HCT116 (cell line): ENCODE results near the gene SNAI1. TPM values are rescaled to one million over a fixed set of nuclear protein-coding genes. Genes with fewer than 3 reads are reported as not detected.

Source experiments
- ATAC-seq: fragments of 200-7000 bp; cut with Tn5 transposase; 2 replicates; pipeline ENCODE4 v1.9.1; 2020; ENCODE audit warnings: mild to moderate bottlenecking, moderate library complexity
- BruUV-seq: library from RNA; stranded (reverse); fragments of 400-500 nt; replicated peaks from 2 replicates; lab custom pipeline; 2021; lab: Mats Ljungman, UMichigan
- CTCF ChIA-PET: fragments of 300-600 bp; sonication (Branson Sonifier 250); formaldehyde crosslinking; loops from one replicate; lab custom pipeline; 2021; ENCODE audit warnings: antibody characterized with exemption; lab: Charles Lee
- POLR2A ChIA-PET: fragments of 300-600, 350-600 bp; sonication (Branson Sonifier 250); formaldehyde crosslinking; loops from one replicate; lab custom pipeline; 2021; ENCODE audit warnings: antibody characterized with exemption; lab: Charles Lee
- RAD21 ChIA-PET, 2 experiments: fragments of 300-600 bp; sonication (Branson Sonifier 250); formaldehyde crosslinking; loops; one replicate each; lab custom pipeline; 2023; ENCODE audit warnings: low total read pairs in 2 of 2; ENCODE audit not compliant: uncharacterized antibody in 2 of 2, unreplicated experiment in 2 of 2, low non-redundant PET in 1 of 2; lab: Charles Lee
- DNase-seq: peaks from one replicate; pipeline ENCODE4 v3.0.0-alpha.2; 2010; ENCODE audit warnings: low read depth, low spot score
- H2AFZ ChIP-seq: fragments of 200-600 bp; shearing (Covaris generic), sonication (generic); 2 replicates; pipeline ENCODE4 v1.6.1; 2017; ENCODE audit warnings: low read depth, mixed run types, mixed read lengths, antibody characterized with exemption, low read length; ENCODE audit not compliant: poor library complexity, severe bottlenecking
- H3K27ac ChIP-seq: 2 replicates; pipeline ENCODE4 v1.5.1; 2012; ENCODE audit warnings: low read depth, low read length
- H3K27me3 ChIP-seq: fragments of 200-600 bp; sonication (generic); 2 replicates; pipeline ENCODE4 v1.6.1; 2016; ENCODE audit warnings: mixed run types, low read length, mixed read lengths; ENCODE audit not compliant: insufficient read depth
- H3K36me3 ChIP-seq, 2 experiments: fragments of 200-500 bp in 1 of 2; fragments of 200-600 bp in 1 of 2; sonication (Bioruptor generic) in 1 of 2; sonication (generic) in 1 of 2; 2 replicates each; pipeline versions ENCODE4 v1.5.1 to v1.6.1; 2014 to 2016; ENCODE audit warnings: low read length in 2 of 2, inconsistent platforms in 1 of 2, mixed read lengths in 1 of 2, mixed run types in 1 of 2; ENCODE audit not compliant: insufficient read depth in 2 of 2, control insufficient read depth in 1 of 2
- H3K4me1 ChIP-seq, 2 experiments: fragments of 200-600 bp in 1 of 2; sonication (generic) in 1 of 2; 2 replicates each; pipeline versions ENCODE4 v1.5.1 to v1.6.1; 2012 to 2017; ENCODE audit warnings: low read length in 2 of 2, inconsistent platforms in 1 of 2, mild to moderate bottlenecking in 1 of 2, mixed read lengths in 1 of 2, mixed run types in 1 of 2, moderate library complexity in 1 of 2; ENCODE audit not compliant: insufficient read depth in 2 of 2, control insufficient read depth in 1 of 2
- H3K4me2 ChIP-seq: fragments of 200-600 bp; sonication (generic); 2 replicates; pipeline ENCODE4 v1.6.1; 2017; ENCODE audit warnings: mixed run types, low read length, mixed read lengths
- H3K4me3 ChIP-seq, 2 experiments: fragments of 200-600 bp in 1 of 2; sonication (generic) in 1 of 2; replicated peaks in 1 of 2; 2 replicates each; pipeline ENCODE4 v1.5.1; 2011 to 2016; ENCODE audit warnings: low read length in 2 of 2, control low read depth in 1 of 2, low read depth in 1 of 2, mild to moderate bottlenecking in 1 of 2, mixed read lengths in 1 of 2, mixed run types in 1 of 2
- H3K79me2 ChIP-seq: fragments of 200-600 bp; sonication (generic); 2 replicates; pipeline ENCODE4 v1.6.1; 2017; ENCODE audit warnings: mild to moderate bottlenecking, mixed run types, low read length, moderate library complexity, mixed read lengths; ENCODE audit not compliant: insufficient read depth
- H3K9ac ChIP-seq: fragments of 200-600 bp; sonication (generic); 2 replicates; pipeline ENCODE4 v1.6.1; 2016; ENCODE audit warnings: low read length, mixed read lengths
- H3K9me2 ChIP-seq: fragments of 200-600 bp; sonication (generic), shearing (Covaris generic); 2 replicates; pipeline ENCODE4 v1.6.1; 2017; ENCODE audit warnings: mixed run types, mild to moderate bottlenecking, moderate library complexity; ENCODE audit not compliant: insufficient read depth
- H3K9me3 ChIP-seq, 2 experiments: fragments of 200-500 bp in 1 of 2; fragments of 200-600 bp in 1 of 2; sonication (Bioruptor generic) in 1 of 2; sonication (generic) in 1 of 2; 2 replicates each; pipeline ENCODE4 v1.6.1; 2014 to 2017; ENCODE audit warnings: low read length in 2 of 2, mixed read lengths in 2 of 2, inconsistent platforms in 1 of 2, low read depth in 1 of 2, mild to moderate bottlenecking in 1 of 2, mixed run types in 1 of 2, moderate library complexity in 1 of 2; ENCODE audit not compliant: control insufficient read depth in 1 of 2, insufficient read depth in 1 of 2
- H4K20me1 ChIP-seq: fragments of 200-600 bp; sonication (generic), shearing (Covaris generic); 2 replicates; pipeline ENCODE4 v1.6.1; 2017; ENCODE audit warnings: mixed run types, mild to moderate bottlenecking, moderate library complexity; ENCODE audit not compliant: insufficient read depth
- ELF1 ChIP-seq: IDR thresholded peaks from 2 replicates; pipeline ENCODE4 v1.6.1; 2012; ENCODE audit warnings: low read depth, borderline replicate concordance
- POLR2A ChIP-seq: IDR thresholded peaks from 2 replicates; pipeline ENCODE4 v1.7.0; 2011; ENCODE audit warnings: borderline replicate concordance; ENCODE audit not compliant: insufficient read depth, insufficient read length; ENCODE audit errors: extremely low read depth
- RAD21 ChIP-seq: IDR thresholded peaks from 2 replicates; pipeline ENCODE4 v1.6.1; 2012; ENCODE audit warnings: low read depth, mild to moderate bottlenecking
- SIN3A ChIP-seq: IDR thresholded peaks from 2 replicates; pipeline ENCODE4 v1.6.1; 2012; ENCODE audit warnings: low read depth
- SP1 ChIP-seq: IDR thresholded peaks from 2 replicates; pipeline ENCODE4 v1.6.1; 2012; ENCODE audit warnings: low read depth
- YY1 ChIP-seq: IDR thresholded peaks from 2 replicates; pipeline ENCODE4 v1.6.1; 2011; ENCODE audit warnings: low read length, low read depth, moderate library complexity, mild to moderate bottlenecking; ENCODE audit not compliant: insufficient replicate concordance; ENCODE audit errors: extremely low read depth
- intact Hi-C: fragments of 100-400 bp; cut with micrococcal nuclease; formaldehyde crosslinking; loops from 2 replicates; pipeline ENCODE4 v1.10.0; 2022
- total RNA-seq: library from RNA; stranded (reverse); gene quantifications from one replicate; pipeline ENCODE4 v1.2.1, GENCODE V29; 2021; ENCODE audit not compliant: unreplicated experiment
- TF ChIP-seq, protein P1 (sequence below): IDR thresholded peaks from 2 replicates; pipeline ENCODE4 v1.6.1; 2012
- TF ChIP-seq, protein P2 (sequence below): IDR thresholded peaks from 2 replicates; pipeline ENCODE4 v1.6.1; 2012
- TF ChIP-seq, protein P3 (sequence below), 3 experiments: fragments of 200-600 bp in 1 of 3; sonication (generic) in 1 of 3; IDR thresholded peaks in 2 of 3; conservative IDR thresholded peaks in 1 of 3; 2 replicates each; pipeline ENCODE4 v1.5.1; 2012 to 2017; ENCODE audit warnings: low read depth in 2 of 3, low read length in 2 of 3, antibody characterized with exemption in 1 of 3, borderline replicate concordance in 1 of 3, control low read depth in 1 of 3, mild to moderate bottlenecking in 1 of 3, mixed read lengths in 1 of 3, mixed run types in 1 of 3, moderate library complexity in 1 of 3; ENCODE audit not compliant: insufficient read depth in 1 of 3
- TF ChIP-seq, protein P4 (sequence below): IDR thresholded peaks from 2 replicates; pipeline ENCODE4 v1.6.1; 2011; ENCODE audit warnings: mild to moderate bottlenecking, low read length, moderate library complexity; ENCODE audit not compliant: insufficient replicate concordance; ENCODE audit errors: extremely low read depth

SNAI1 gene
- total RNA-seq, 1 experiment from 2014 or later = 13.4 TPM

DNA sequence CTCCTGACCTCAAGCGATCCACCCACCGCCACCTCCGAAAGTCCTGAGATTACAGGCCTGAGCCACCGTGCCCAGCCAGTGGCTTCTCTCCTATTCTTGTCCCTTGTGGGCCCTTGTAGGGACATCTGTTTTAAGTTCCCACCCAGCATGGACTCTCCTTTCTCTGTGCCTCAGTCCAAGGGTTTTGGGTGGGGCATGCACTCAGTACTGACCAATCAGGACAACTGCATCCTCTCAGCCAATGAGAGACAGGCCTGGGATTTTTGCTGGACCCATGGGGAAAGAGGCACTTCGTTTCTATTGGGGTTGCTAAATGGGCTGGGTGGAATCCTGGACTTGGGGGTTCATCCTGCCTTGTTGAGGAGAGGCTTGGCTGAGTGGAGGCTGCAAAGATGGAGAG lies 34.4 kb downstream of the SNAI1 start:
- no peaks in the 10 kb centered on the region for H3K79me2 ChIP-seq
- CTCF ChIA-PET = no interaction called here
- H3K9me3 ChIP-seq = no peaks in the 10 kb centered on the region
- ATAC-seq (no peak), DNase-seq (no peak)
- no peak overlapping the region for H3K4me3 ChIP-seq
- peaks cover 0 to 12% of the 10 kb centered on the region in 2 experiments; a peak in 2 of 4 replicates for H3K4me1 ChIP-seq
- no peak overlapping the region for H2AFZ ChIP-seq
- POLR2A ChIA-PET = interaction anchor here (0.6 kb wide), 1 partner anchor 11 kb away, joined by 4 read pairs; no protein-coding TSS in a partner anchor
- no peaks in the 10 kb centered on the region for H4K20me1 ChIP-seq
- H3K9ac ChIP-seq = no peak overlapping the region
- H3K9me2 ChIP-seq = no peaks in the 10 kb centered on the region
- no peak for TF ChIP-seq SP1
- TF ChIP-seq, protein P1, sequence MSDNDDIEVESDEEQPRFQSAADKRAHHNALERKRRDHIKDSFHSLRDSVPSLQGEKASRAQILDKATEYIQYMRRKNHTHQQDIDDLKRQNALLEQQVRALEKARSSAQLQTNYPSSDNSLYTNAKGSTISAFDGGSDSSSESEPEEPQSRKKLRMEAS = no peak
- TF ChIP-seq, protein P2, sequence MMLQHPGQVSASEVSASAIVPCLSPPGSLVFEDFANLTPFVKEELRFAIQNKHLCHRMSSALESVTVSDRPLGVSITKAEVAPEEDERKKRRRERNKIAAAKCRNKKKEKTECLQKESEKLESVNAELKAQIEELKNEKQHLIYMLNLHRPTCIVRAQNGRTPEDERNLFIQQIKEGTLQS = no peak
- TF ChIP-seq ELF1 = no peak
- TF ChIP-seq POLR2A = no peak
- TF ChIP-seq, protein P3, sequence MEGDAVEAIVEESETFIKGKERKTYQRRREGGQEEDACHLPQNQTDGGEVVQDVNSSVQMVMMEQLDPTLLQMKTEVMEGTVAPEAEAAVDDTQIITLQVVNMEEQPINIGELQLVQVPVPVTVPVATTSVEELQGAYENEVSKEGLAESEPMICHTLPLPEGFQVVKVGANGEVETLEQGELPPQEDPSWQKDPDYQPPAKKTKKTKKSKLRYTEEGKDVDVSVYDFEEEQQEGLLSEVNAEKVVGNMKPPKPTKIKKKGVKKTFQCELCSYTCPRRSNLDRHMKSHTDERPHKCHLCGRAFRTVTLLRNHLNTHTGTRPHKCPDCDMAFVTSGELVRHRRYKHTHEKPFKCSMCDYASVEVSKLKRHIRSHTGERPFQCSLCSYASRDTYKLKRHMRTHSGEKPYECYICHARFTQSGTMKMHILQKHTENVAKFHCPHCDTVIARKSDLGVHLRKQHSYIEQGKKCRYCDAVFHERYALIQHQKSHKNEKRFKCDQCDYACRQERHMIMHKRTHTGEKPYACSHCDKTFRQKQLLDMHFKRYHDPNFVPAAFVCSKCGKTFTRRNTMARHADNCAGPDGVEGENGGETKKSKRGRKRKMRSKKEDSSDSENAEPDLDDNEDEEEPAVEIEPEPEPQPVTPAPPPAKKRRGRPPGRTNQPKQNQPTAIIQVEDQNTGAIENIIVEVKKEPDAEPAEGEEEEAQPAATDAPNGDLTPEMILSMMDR (IDR thresholded peaks at IDR 0.05 in 2 of 3, conservative IDR thresholded peaks at IDR 0.05 in 1 of 3; ENCODE audit: borderline replicate concordance in 1 of 3, insufficient read depth in 1 of 3, low read depth in 2 of 3, low read length in 2 of 3) = no peak
- TF ChIP-seq SIN3A = no peak
- TF ChIP-seq, protein P4, sequence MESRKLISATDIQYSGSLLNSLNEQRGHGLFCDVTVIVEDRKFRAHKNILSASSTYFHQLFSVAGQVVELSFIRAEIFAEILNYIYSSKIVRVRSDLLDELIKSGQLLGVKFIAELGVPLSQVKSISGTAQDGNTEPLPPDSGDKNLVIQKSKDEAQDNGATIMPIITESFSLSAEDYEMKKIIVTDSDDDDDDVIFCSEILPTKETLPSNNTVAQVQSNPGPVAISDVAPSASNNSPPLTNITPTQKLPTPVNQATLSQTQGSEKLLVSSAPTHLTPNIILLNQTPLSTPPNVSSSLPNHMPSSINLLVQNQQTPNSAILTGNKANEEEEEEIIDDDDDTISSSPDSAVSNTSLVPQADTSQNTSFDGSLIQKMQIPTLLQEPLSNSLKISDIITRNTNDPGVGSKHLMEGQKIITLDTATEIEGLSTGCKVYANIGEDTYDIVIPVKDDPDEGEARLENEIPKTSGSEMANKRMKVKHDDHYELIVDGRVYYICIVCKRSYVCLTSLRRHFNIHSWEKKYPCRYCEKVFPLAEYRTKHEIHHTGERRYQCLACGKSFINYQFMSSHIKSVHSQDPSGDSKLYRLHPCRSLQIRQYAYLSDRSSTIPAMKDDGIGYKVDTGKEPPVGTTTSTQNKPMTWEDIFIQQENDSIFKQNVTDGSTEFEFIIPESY = no peak
- TF ChIP-seq RAD21 = no peak
- no peak for TF ChIP-seq YY1
- H3K27ac ChIP-seq = no peak overlapping the region
- BruUV-seq = no TSS peak
- H3K4me2 ChIP-seq = no peak overlapping the region
- no peaks in the 10 kb centered on the region for H3K36me3 ChIP-seq
- H3K27me3 ChIP-seq = no peaks in the 10 kb centered on the region
- RAD21 ChIA-PET = no interaction called here
- intact Hi-C loops = no loop called here
